Tibial artery (tissue), 4 donors: ENCODE results near the gene SIGLEC11.
A peak's percentile ranks its signal among the peaks of the same experiment; 100 is the strongest.

Experiments used
- DNase-seq, 2 donors: peaks; one replicate each; pipeline ENCODE4 v3.0.0-alpha.2; 2019
- H3K27ac ChIP-seq, 2 donors: fragments of 200-600 bp; sonication (generic) in 1 of 2; 1 replicate in 1 of 2; 2 replicates in 1 of 2; pipeline ENCODE4 v1.5.1; 2018 to 2019; ENCODE audit warnings: mild to moderate bottlenecking in 1 of 2
- H3K27me3 ChIP-seq, 2 donors: fragments of 200-600 bp; sonication (generic) in 1 of 2; one replicate each; pipeline versions ENCODE4 v1.5.1 to v1.6.0; 2016 to 2019
- H3K36me3 ChIP-seq, 3 donors: fragments of 200-600 bp; sonication (generic) in 2 of 3; one replicate each; pipeline ENCODE4 v1.5.1; 2016 to 2019; ENCODE audit warnings: mild to moderate bottlenecking in 2 of 3
- H3K4me1 ChIP-seq, 4 donors: fragments of 200-600 bp; sonication (generic) in 2 of 4; 1 replicate in 3 of 4; 2 replicates in 1 of 4; pipeline ENCODE4 v1.5.1; 2016 to 2019
- H3K4me3 ChIP-seq, 2 donors: fragments of 200-600 bp; sonication (generic) in 1 of 2; 1 replicate in 1 of 2; 2 replicates in 1 of 2; pipeline ENCODE4 v1.5.1; 2018 to 2019; ENCODE audit warnings: mild to moderate bottlenecking in 2 of 2
- H3K9me3 ChIP-seq, 3 donors: fragments of 200-600 bp; sonication (generic) in 1 of 3; one replicate each; pipeline ENCODE4 v1.5.1; 2016 to 2019
- intact Hi-C: fragments of 100-400 bp; cut with DNase I; formaldehyde crosslinking; loops from one replicate; pipeline ENCODE4 v1.15.0; 2023; ENCODE audit warnings: low total_unique reads
- TF ChIP-seq, protein P1 (sequence below), 2 experiments: fragments of 200-600 bp in 1 of 2; fragments of 450-650 bp in 1 of 2; IDR thresholded peaks; one replicate each; pipeline ENCODE4 v1.5.1; 2017 to 2019; ENCODE audit warnings: antibody characterized with exemption in 2 of 2, mild to moderate bottlenecking in 1 of 2, moderate library complexity in 1 of 2

Gene SIGLEC11

DNA sequence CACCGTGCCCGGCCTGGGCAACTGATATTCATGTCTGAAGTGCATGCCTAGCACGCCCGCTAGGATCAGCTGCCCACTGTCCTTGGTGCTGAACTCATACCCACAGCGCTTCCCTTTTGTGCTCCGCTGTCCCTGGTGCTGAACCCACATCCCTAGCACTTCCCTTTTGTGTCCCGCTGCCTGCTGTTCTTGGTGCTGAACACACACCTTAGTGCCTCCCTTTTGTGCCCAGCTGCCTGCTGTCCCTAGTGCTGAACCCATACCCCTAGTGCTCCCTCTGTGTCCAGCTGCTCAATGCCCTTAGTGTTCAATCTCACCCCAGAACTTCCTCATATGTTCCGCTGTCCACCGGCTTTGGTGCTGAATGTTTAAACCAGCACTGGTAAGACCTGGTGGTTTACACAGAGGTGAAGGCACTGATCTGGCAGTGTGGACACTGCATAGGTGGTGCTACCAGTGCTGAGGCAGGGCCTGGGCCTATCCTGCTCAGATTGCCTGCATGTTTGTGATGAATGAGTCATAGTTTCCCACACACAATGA lies 26.3 kb upstream of the SIGLEC11 start:
- intact Hi-C loops = no loop called here
- peak; percentile 84 to 90 for DNase-seq
- H3K36me3 ChIP-seq = peaks cover 72 to 89% (median 72%) of the 10 kb centered on the region in 3 donors

DNA sequence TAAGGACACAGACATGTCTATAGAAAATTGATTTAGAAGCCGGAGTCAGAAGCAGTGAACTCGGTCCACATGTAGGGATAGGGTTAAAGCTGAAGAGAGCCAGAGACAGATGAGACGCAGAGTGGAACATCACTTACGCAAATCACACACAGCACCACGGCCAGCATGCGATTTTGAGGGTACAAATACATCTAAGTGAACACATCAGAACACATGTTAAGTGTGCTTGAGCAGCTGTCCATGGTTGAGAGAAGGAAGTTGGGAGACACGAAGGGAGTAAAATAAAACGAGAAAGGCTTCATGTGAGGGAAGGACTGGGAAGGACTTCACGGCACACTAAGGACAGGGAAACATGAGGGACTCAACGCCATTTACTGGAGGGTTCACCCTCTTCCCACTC lies 25.4 kb upstream of the SIGLEC11 start:
- no peaks in the 10 kb centered on the region for H3K9me3 ChIP-seq
- no peaks in the 10 kb centered on the region for H3K4me1 ChIP-seq
- TF ChIP-seq, protein P1, sequence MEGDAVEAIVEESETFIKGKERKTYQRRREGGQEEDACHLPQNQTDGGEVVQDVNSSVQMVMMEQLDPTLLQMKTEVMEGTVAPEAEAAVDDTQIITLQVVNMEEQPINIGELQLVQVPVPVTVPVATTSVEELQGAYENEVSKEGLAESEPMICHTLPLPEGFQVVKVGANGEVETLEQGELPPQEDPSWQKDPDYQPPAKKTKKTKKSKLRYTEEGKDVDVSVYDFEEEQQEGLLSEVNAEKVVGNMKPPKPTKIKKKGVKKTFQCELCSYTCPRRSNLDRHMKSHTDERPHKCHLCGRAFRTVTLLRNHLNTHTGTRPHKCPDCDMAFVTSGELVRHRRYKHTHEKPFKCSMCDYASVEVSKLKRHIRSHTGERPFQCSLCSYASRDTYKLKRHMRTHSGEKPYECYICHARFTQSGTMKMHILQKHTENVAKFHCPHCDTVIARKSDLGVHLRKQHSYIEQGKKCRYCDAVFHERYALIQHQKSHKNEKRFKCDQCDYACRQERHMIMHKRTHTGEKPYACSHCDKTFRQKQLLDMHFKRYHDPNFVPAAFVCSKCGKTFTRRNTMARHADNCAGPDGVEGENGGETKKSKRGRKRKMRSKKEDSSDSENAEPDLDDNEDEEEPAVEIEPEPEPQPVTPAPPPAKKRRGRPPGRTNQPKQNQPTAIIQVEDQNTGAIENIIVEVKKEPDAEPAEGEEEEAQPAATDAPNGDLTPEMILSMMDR (IDR thresholded peaks at IDR 0.05) = no peak
- peaks cover 71 to 89% (median 72%) of the 10 kb centered on the region in 3 donors for H3K36me3 ChIP-seq
- DNase-seq = no peak
- intact Hi-C loops = no loop called here
- no peak overlapping the region for H3K27ac ChIP-seq
- H3K4me3 ChIP-seq = no peak overlapping the region
- no peaks in the 10 kb centered on the region for H3K27me3 ChIP-seq

More for the DNA sequence above, 26.3 kb upstream of the SIGLEC11 start:
- Histone ChIP-seq H3K4me3 (no peak overlapping the region), H3K27me3 (no peaks in the 10 kb centered on the region), H3K27ac (no peak overlapping the region), H3K4me1 (no peaks in the 10 kb centered on the region), H3K9me3 (no peaks in the 10 kb centered on the region)
- TF ChIP-seq, protein P1 (IDR thresholded peaks at IDR 0.05) = peak; percentile 13 to 28

DNA sequence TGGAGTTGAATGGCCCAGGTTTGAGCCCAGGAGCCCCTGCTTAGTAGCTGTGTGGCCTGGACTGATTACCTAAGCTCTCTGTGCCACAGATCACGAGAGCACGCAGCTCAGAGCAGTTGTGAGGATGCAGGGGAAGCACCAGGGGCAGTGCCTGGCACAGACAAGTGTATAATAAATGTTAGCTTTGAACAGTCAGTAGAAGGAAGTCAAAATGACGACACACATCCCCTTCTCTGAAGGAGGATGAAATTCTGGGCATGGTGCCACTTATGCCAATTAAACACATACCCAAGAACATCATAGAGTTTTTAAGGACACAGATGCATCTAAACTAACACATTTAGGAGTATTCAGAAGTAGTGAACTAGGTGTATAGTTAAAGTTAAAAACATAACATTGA lies 24.9 kb upstream of the SIGLEC11 start:
- Histone ChIP-seq H3K4me1 (no peaks in the 10 kb centered on the region), H3K4me3 (no peak overlapping the region), H3K36me3 (peaks cover 71 to 89% (median 72%) of the 10 kb centered on the region in 3 donors), H3K27me3 (no peaks in the 10 kb centered on the region), H3K9me3 (no peaks in the 10 kb centered on the region), H3K27ac (no peak overlapping the region)
- DNase-seq = no peak
- TF ChIP-seq, protein P1 (IDR thresholded peaks at IDR 0.05) = no peak
- intact Hi-C loops = no loop called here

DNA sequence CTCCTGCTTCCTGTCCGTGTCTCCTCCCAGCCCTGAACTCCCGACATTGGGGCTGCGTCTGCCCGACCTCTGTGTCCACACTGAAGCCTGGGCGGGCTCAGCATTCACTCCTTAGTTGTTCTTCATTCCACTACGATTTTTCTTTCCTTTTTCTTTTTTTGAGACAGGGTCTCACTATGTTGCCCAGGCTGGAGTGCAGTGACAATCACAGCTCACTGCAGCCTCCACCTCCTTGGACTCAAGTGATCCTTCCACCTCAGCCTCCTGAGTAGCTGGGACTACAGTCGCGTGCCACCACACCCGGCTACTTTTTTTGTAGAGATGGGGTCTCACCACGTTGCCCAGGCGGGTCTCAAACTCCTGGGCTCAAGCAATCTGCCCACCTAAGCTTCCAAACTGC lies 23.5 kb upstream of the SIGLEC11 start:
- DNase-seq = no peak
- intact Hi-C loops = loop anchor here (5.0 kb wide), 1 partner anchor 47 kb away; no protein-coding TSS in a partner anchor

DNA sequence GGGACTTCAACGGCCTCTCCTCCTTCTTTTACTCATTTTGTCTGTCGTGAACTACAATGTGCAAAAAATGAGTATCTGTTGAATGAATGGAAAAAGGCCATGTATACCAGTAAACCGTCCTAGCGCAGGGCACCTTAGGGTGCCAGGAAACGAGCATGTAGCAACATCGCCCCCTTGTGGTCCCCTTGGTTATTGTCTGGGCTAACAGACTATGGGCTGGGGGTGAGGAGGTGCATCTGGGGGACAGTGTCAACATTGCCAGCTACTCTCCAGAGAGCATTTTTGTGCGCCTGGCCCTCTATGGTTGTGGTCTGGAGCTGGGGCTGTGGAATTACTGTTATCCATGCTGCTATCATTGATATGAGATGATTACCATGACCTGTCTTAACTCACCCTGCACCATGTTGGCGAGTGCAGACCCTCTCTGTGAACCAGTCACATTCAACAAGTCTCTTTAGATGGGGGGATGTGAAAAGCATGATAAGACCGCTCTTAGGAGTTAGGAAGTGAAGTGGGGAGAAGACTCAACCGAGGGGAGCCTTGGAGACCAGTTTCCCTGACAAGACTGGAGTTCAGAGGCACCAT lies 22.8 kb upstream of the SIGLEC11 start:
- peaks cover 53 to 89% (median 65%) of the 10 kb centered on the region in 3 donors for H3K36me3 ChIP-seq
- DNase-seq = peak in 1 of 2 donors; percentile 54

More for the DNA sequence above, 23.5 kb upstream of the SIGLEC11 start:
- no peaks in the 10 kb centered on the region for H3K4me1 ChIP-seq
- H3K27ac ChIP-seq = no peak overlapping the region
- peaks cover 61 to 89% (median 65%) of the 10 kb centered on the region in 3 donors for H3K36me3 ChIP-seq
- no peak overlapping the region for H3K4me3 ChIP-seq
- no peaks in the 10 kb centered on the region for H3K9me3 ChIP-seq
- H3K27me3 ChIP-seq = no peaks in the 10 kb centered on the region
- TF ChIP-seq, protein P1 (IDR thresholded peaks at IDR 0.05) = no peak

More for the DNA sequence above, 22.8 kb upstream of the SIGLEC11 start:
- TF ChIP-seq, protein P1 (IDR thresholded peaks at IDR 0.05) = peak; percentile 70 to 71
- Histone ChIP-seq H3K9me3 (no peaks in the 10 kb centered on the region), H3K27me3 (no peaks in the 10 kb centered on the region), H3K27ac (no peak overlapping the region), H3K4me3 (no peak overlapping the region), H3K4me1 (no peaks in the 10 kb centered on the region)
- intact Hi-C loops = loop anchor here (5.0 kb wide), 1 partner anchor 46 kb away; no protein-coding TSS in a partner anchor
